ENCODE measurements around the gene CLCN6. TPM values are rescaled to one million over a fixed set of nuclear protein-coding genes. Genes with fewer than 3 reads are reported as not detected.

CLCN6 gene
- polyA plus RNA-seq, 1 donor (not counting 4 experiments of a cell fraction or from before 2014, with no cell fraction given) = 7.4 TPM

- DNase-seq (ENCODE audit: low read depth, low spot score) = no peak
These were observed 12.2 kb upstream of the CLCN6 start for GRCh38 chr1:11793819-11794218.

GRCh38 chr1:11794446-11795237 lies 11.3 kb upstream of the CLCN6 start:
- FAIRE-seq (no peak), DNase-seq (ENCODE audit: low read depth, low spot score) (no peak)
- TF ChIP-seq EZH2 (IDR thresholded peaks at IDR 0.05; ENCODE audit: low read length) (no peak), CTCF (optimal IDR thresholded peaks at IDR 0.05 in 1 of 3, IDR thresholded peaks at IDR 0.05 in 1 of 3, conservative IDR thresholded peaks at IDR 0.05 in 1 of 3; ENCODE audit: extremely low read depth in 1 of 3, insufficient read depth in 2 of 3, low read length in 3 of 3) (no peak)
- Histone ChIP-seq H3K9ac (ENCODE audit: control insufficient read depth, extremely low read depth, insufficient read depth, low read length) (no peak overlapping the region), H3K9me1 (ENCODE audit: control insufficient read depth, extremely low read depth, insufficient read depth, low read length) (no peaks in the 10 kb centered on the region), H3K4me1 (ENCODE audit: control insufficient read depth, extremely low read depth, insufficient read depth, low read length) (peaks cover 17% of the 10 kb centered on the region), H3K79me2 (ENCODE audit: control insufficient read depth, insufficient read depth, low read length) (no peaks in the 10 kb centered on the region), H3K4me2 (ENCODE audit: control insufficient read depth, extremely low read depth, insufficient read depth, low read depth, low read length) (no peak overlapping the region), H4K20me1 (ENCODE audit: control insufficient read depth, extremely low read depth, insufficient read depth, low read length) (no peaks in the 10 kb centered on the region), H3K27me3 (ENCODE audit: control insufficient read depth, extremely low read depth, insufficient read depth, low read length) (no peaks in the 10 kb centered on the region), H3K27ac (ENCODE audit: control insufficient read depth, insufficient read depth, low read length) (no peak overlapping the region), H2AFZ (ENCODE audit: control insufficient read depth, low read length) (no peak overlapping the region), H3K4me3 (ENCODE audit: control insufficient read depth in 2 of 3, extremely low read depth in 1 of 3, insufficient read depth in 2 of 3, low read depth in 1 of 3, low read length in 3 of 3) (no peak overlapping the region), H3K36me3 (ENCODE audit: control insufficient read depth in 2 of 2, extremely low read depth in 1 of 2, insufficient read depth in 2 of 2, low read length in 2 of 2) (peaks cover 0 to 14% of the 10 kb centered on the region in 2 experiments), H3K9me3 (ENCODE audit: control insufficient read depth, low read depth, low read length) (no peaks in the 10 kb centered on the region)
- dilution Hi-C loops (cut with MboI; ENCODE audit: extremely low pct_ligation_motif_present, low sequenced_read_pairs) = no loop called here

More at GRCh38 chr1:11793819-11794218, 12.2 kb upstream of the CLCN6 start:
- H3K9me3 ChIP-seq (ENCODE audit: control insufficient read depth, low read depth, low read length) = no peaks in the 10 kb centered on the region
- H3K4me3 ChIP-seq (ENCODE audit: control insufficient read depth in 2 of 3, extremely low read depth in 1 of 3, insufficient read depth in 2 of 3, low read depth in 1 of 3, low read length in 3 of 3) = no peak overlapping the region
- no peak for TF ChIP-seq CTCF (optimal IDR thresholded peaks at IDR 0.05 in 1 of 3, IDR thresholded peaks at IDR 0.05 in 1 of 3, conservative IDR thresholded peaks at IDR 0.05 in 1 of 3; ENCODE audit: extremely low read depth in 1 of 3, insufficient read depth in 2 of 3, low read length in 3 of 3)
- no peak for TF ChIP-seq EZH2 (IDR thresholded peaks at IDR 0.05; ENCODE audit: low read length)
- no peaks in the 10 kb centered on the region for H4K20me1 ChIP-seq (ENCODE audit: control insufficient read depth, extremely low read depth, insufficient read depth, low read length)
- H3K36me3 ChIP-seq (ENCODE audit: control insufficient read depth in 2 of 2, extremely low read depth in 1 of 2, insufficient read depth in 2 of 2, low read length in 2 of 2) = peaks cover 0 to 11% of the 10 kb centered on the region in 2 experiments
- FAIRE-seq = no peak
- dilution Hi-C loops (cut with MboI; ENCODE audit: extremely low pct_ligation_motif_present, low sequenced_read_pairs) = no loop called here
- no peak overlapping the region for H3K9ac ChIP-seq (ENCODE audit: control insufficient read depth, extremely low read depth, insufficient read depth, low read length)
- peaks cover 19% of the 10 kb centered on the region for H3K4me1 ChIP-seq (ENCODE audit: control insufficient read depth, extremely low read depth, insufficient read depth, low read length)
- H2AFZ ChIP-seq (ENCODE audit: control insufficient read depth, low read length) = no peak overlapping the region
- no peaks in the 10 kb centered on the region for H3K27me3 ChIP-seq (ENCODE audit: control insufficient read depth, extremely low read depth, insufficient read depth, low read length)
- no peaks in the 10 kb centered on the region for H3K79me2 ChIP-seq (ENCODE audit: control insufficient read depth, insufficient read depth, low read length)
- H3K9me1 ChIP-seq (ENCODE audit: control insufficient read depth, extremely low read depth, insufficient read depth, low read length) = no peaks in the 10 kb centered on the region
- no peak overlapping the region for H3K4me2 ChIP-seq (ENCODE audit: control insufficient read depth, extremely low read depth, insufficient read depth, low read depth, low read length)
- no peak overlapping the region for H3K27ac ChIP-seq (ENCODE audit: control insufficient read depth, insufficient read depth, low read length)

Measured in keratinocyte (primary cell).